ENCODE results near the gene CPPED1.
A peak's percentile ranks its signal among the peaks of the same experiment; 100 is the strongest.

Gene CPPED1

DNA sequence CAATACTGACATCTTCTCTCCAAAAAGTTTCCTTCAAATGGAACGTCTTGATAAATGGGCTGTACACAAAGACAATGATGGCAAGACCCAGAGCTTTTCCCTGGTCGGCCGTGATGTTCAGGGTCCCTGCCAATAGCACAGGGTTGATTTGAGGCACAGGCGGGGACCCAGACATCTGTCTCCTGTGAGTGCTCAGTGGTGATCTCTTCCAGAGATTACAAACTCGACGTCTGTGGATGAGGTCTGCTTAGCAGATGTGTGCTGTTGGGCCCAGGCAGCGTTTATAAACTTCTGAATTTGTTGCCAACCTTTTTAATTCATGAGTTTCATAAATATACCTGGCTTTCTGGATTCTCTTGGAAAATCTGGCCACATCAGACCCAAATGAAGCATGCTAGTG, 14.9 kb downstream of the CPPED1 start:
- Histone ChIP-seq H3K36me3 (ENCODE audit: control insufficient read depth in 1 of 2, insufficient read depth in 2 of 2, low read depth in 1 of 2, low read length in 2 of 2) (peaks cover 7% of the 10 kb centered on the region in 2 experiments), H3K79me1 (replicated peaks; ENCODE audit: low read length, poor library complexity, severe bottlenecking) (peaks cover 31% of the 10 kb centered on the region), H3K4ac (ENCODE audit: low read depth in 1 of 2, low read length in 2 of 2) (no peak overlapping the region), H2AFZ (ENCODE audit: low read depth, low read length) (no peak overlapping the region), H2AK5ac (ENCODE audit: low read length, severe bottlenecking) (no peak overlapping the region), H4K91ac (ENCODE audit: low read length) (no peak overlapping the region), H3K4me2 (ENCODE audit: low read length, poor library complexity, severe bottlenecking) (no peak overlapping the region), H3K9me3 (ENCODE audit: control insufficient read depth, low read length) (peaks cover 37% of the 10 kb centered on the region), H2BK120ac (ENCODE audit: low read depth, low read length) (no peak overlapping the region), H3K9ac (ENCODE audit: low read length) (no peak overlapping the region), H3K18ac (ENCODE audit: low read depth in 1 of 2, low read length in 2 of 2) (no peak overlapping the region), H4K8ac (ENCODE audit: low read length) (no peak overlapping the region), H3K14ac (ENCODE audit: low read length in 2 of 2) (no peak overlapping the region), H2BK15ac (ENCODE audit: low read depth, poor library complexity, severe bottlenecking) (no peak overlapping the region), H3K27ac (ENCODE audit: low read length, poor library complexity, severe bottlenecking) (no peak overlapping the region), H3K4me1 (ENCODE audit: control insufficient read depth, insufficient read depth, low read depth, low read length) (no peaks in the 10 kb centered on the region), H2BK12ac (ENCODE audit: low read length in 2 of 2) (no peak overlapping the region), H3K4me3 (ENCODE audit: insufficient read depth in 1 of 2, low read depth in 1 of 2, low read length in 2 of 2) (no peak overlapping the region), H3K27me3 (ENCODE audit: control insufficient read depth in 1 of 2, insufficient read depth in 1 of 2, low read length in 2 of 2) (no peaks in the 10 kb centered on the region), H2BK5ac (ENCODE audit: low read depth, low read length, poor library complexity, severe bottlenecking) (no peak overlapping the region), H3K23ac (ENCODE audit: low read length in 2 of 2) (no peak overlapping the region)
- DNase-seq, result no peak
- 82% methylated on average over 6 of the region's 7 CpGs for WGBS

DNA sequence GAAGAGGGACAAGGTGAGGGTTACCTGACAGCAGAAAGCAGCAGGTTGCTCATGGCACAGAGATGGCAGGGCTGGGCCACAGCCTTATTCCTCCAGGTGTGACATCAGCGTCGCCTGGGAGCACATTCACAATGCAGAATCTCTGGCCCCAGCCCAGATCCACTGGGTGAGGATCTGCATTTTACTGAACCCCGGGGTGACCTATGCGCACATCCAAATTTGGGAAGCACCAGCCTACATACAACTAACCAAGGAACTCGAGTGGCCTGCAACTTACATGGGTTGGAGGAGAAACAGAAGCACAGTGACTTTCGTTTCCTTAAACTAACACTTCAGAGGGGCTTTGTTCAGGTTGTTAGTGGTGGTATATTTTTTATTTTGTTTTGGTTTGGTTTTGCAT, 17.6 kb downstream of the CPPED1 start:
- no peak overlapping the region for H3K27ac ChIP-seq (ENCODE audit: low read length, poor library complexity, severe bottlenecking)
- no peak overlapping the region for H3K18ac ChIP-seq (ENCODE audit: low read depth in 1 of 2, low read length in 2 of 2)
- H3K27me3 ChIP-seq (ENCODE audit: control insufficient read depth in 1 of 2, insufficient read depth in 1 of 2, low read length in 2 of 2), result no peaks in the 10 kb centered on the region
- peaks cover 40% of the 10 kb centered on the region for H3K9me3 ChIP-seq (ENCODE audit: control insufficient read depth, low read length)
- no peak for DNase-seq
- H2BK5ac ChIP-seq (ENCODE audit: low read depth, low read length, poor library complexity, severe bottlenecking), result no peak overlapping the region
- no peaks in the 10 kb centered on the region for H3K4me1 ChIP-seq (ENCODE audit: control insufficient read depth, insufficient read depth, low read depth, low read length)
- H3K79me1 ChIP-seq (replicated peaks; ENCODE audit: low read length, poor library complexity, severe bottlenecking), result peaks cover 22% of the 10 kb centered on the region
- H2BK120ac ChIP-seq (ENCODE audit: low read depth, low read length), result no peak overlapping the region
- H3K4ac ChIP-seq (ENCODE audit: low read depth in 1 of 2, low read length in 2 of 2), result no peak overlapping the region
- no peak overlapping the region for H3K9ac ChIP-seq (ENCODE audit: low read length)
- no peak overlapping the region for H3K14ac ChIP-seq (ENCODE audit: low read length in 2 of 2)
- peaks cover 1 to 8% of the 10 kb centered on the region in 2 experiments for H3K36me3 ChIP-seq (ENCODE audit: control insufficient read depth in 1 of 2, insufficient read depth in 2 of 2, low read depth in 1 of 2, low read length in 2 of 2)
- H4K8ac ChIP-seq (ENCODE audit: low read length), result no peak overlapping the region
- H3K4me2 ChIP-seq (ENCODE audit: low read length, poor library complexity, severe bottlenecking), result no peak overlapping the region
- no peak overlapping the region for H3K4me3 ChIP-seq (ENCODE audit: insufficient read depth in 1 of 2, low read depth in 1 of 2, low read length in 2 of 2)
- H2AK5ac ChIP-seq (ENCODE audit: low read length, severe bottlenecking), result no peak overlapping the region
- H4K91ac ChIP-seq (ENCODE audit: low read length), result no peak overlapping the region
- H2BK12ac ChIP-seq (ENCODE audit: low read length in 2 of 2), result no peak overlapping the region
- WGBS, result 94% methylated on average over 4 of the region's 6 CpGs
- H2BK15ac ChIP-seq (ENCODE audit: low read depth, poor library complexity, severe bottlenecking), result no peak overlapping the region
- no peak overlapping the region for H3K23ac ChIP-seq (ENCODE audit: low read length in 2 of 2)
- H2AFZ ChIP-seq (ENCODE audit: low read depth, low read length), result no peak overlapping the region

DNA sequence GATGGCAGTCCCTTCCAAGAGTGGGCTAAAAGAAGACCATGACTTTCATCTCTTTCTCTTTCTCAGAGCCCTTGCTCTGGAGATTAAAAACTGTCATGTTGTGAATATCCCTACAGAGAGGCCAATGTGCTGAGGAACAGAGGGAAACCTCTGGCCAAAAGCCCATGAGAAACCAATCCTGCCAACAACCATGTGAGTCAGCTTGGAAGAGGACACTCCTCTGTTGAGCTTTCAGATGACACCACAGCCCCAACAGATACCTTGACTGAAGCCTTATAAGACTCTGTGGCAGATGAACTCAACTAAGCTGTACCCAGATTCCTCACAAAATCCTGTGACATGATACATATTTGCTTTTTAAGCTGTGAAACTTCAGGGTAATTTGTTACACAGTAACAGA, 19.6 kb downstream of the CPPED1 start:
- H4K91ac ChIP-seq (ENCODE audit: low read length), result no peak overlapping the region
- H3K9me3 ChIP-seq (ENCODE audit: control insufficient read depth, low read length), result peaks cover 40% of the 10 kb centered on the region
- H2BK5ac ChIP-seq (ENCODE audit: low read depth, low read length, poor library complexity, severe bottlenecking), result no peak overlapping the region
- peaks cover 20% of the 10 kb centered on the region for H3K79me1 ChIP-seq (replicated peaks; ENCODE audit: low read length, poor library complexity, severe bottlenecking)
- H3K14ac ChIP-seq (ENCODE audit: low read length in 2 of 2), result no peak overlapping the region
- H3K4ac ChIP-seq (ENCODE audit: low read depth in 1 of 2, low read length in 2 of 2), result no peak overlapping the region
- no peak overlapping the region for H3K23ac ChIP-seq (ENCODE audit: low read length in 2 of 2)
- no peak overlapping the region for H3K9ac ChIP-seq (ENCODE audit: low read length)
- no peak overlapping the region for H2AFZ ChIP-seq (ENCODE audit: low read depth, low read length)
- H2BK120ac ChIP-seq (ENCODE audit: low read depth, low read length), result no peak overlapping the region
- H3K4me2 ChIP-seq (ENCODE audit: low read length, poor library complexity, severe bottlenecking), result no peak overlapping the region
- no peaks in the 10 kb centered on the region for H3K4me1 ChIP-seq (ENCODE audit: control insufficient read depth, insufficient read depth, low read depth, low read length)
- H2AK5ac ChIP-seq (ENCODE audit: low read length, severe bottlenecking), result no peak overlapping the region
- peak overlapping the region in 1 of 2 experiments; percentile 21 for H3K4me3 ChIP-seq (ENCODE audit: insufficient read depth in 1 of 2, low read depth in 1 of 2, low read length in 2 of 2)
- no peak overlapping the region for H2BK12ac ChIP-seq (ENCODE audit: low read length in 2 of 2)
- no peaks in the 10 kb centered on the region for H3K27me3 ChIP-seq (ENCODE audit: control insufficient read depth in 1 of 2, insufficient read depth in 1 of 2, low read length in 2 of 2)
- H3K18ac ChIP-seq (ENCODE audit: low read depth in 1 of 2, low read length in 2 of 2), result no peak overlapping the region
- H3K27ac ChIP-seq (ENCODE audit: low read length, poor library complexity, severe bottlenecking), result no peak overlapping the region
- H2BK15ac ChIP-seq (ENCODE audit: low read depth, poor library complexity, severe bottlenecking), result no peak overlapping the region
- no peak overlapping the region for H4K8ac ChIP-seq (ENCODE audit: low read length)
- DNase-seq, result no peak
- H3K36me3 ChIP-seq (ENCODE audit: control insufficient read depth in 1 of 2, insufficient read depth in 2 of 2, low read depth in 1 of 2, low read length in 2 of 2), result peaks cover 12 to 24% of the 10 kb centered on the region in 2 experiments

DNA sequence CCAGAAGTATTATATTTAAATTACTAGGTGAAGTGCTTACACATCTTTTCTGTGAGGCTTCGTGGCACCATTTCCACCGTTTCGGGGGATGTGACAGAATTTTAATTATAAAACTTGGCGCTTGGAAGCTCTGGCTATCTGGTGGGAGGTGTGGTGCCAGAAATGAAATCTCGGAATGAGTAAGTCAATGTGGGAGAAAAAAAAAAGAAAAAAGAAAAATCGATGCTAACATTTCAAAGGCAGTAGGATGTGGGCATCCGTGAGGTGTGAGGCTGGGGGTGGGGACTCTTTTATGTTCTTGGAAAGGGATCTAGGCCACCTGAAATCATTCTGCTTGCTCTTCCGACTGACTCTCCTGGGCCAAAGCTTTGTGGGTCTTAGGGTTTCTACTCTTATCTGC, 21.9 kb downstream of the CPPED1 start:
- H3K23ac ChIP-seq (ENCODE audit: low read length in 2 of 2), result no peak overlapping the region
- no peak for DNase-seq
- no peak overlapping the region for H3K4me2 ChIP-seq (ENCODE audit: low read length, poor library complexity, severe bottlenecking)
- no peak overlapping the region for H4K8ac ChIP-seq (ENCODE audit: low read length)
- H3K4ac ChIP-seq (ENCODE audit: low read depth in 1 of 2, low read length in 2 of 2), result no peak overlapping the region
- peaks cover 12 to 27% of the 10 kb centered on the region in 2 experiments for H3K36me3 ChIP-seq (ENCODE audit: control insufficient read depth in 1 of 2, insufficient read depth in 2 of 2, low read depth in 1 of 2, low read length in 2 of 2)
- no peaks in the 10 kb centered on the region for H3K27me3 ChIP-seq (ENCODE audit: control insufficient read depth in 1 of 2, insufficient read depth in 1 of 2, low read length in 2 of 2)
- H3K4me1 ChIP-seq (ENCODE audit: control insufficient read depth, insufficient read depth, low read depth, low read length), result no peaks in the 10 kb centered on the region
- H3K9ac ChIP-seq (ENCODE audit: low read length), result no peak overlapping the region
- no peak overlapping the region for H2BK15ac ChIP-seq (ENCODE audit: low read depth, poor library complexity, severe bottlenecking)
- no peak overlapping the region for H3K4me3 ChIP-seq (ENCODE audit: insufficient read depth in 1 of 2, low read depth in 1 of 2, low read length in 2 of 2)
- no peak overlapping the region for H3K27ac ChIP-seq (ENCODE audit: low read length, poor library complexity, severe bottlenecking)
- no peak overlapping the region for H2BK5ac ChIP-seq (ENCODE audit: low read depth, low read length, poor library complexity, severe bottlenecking)
- 96% methylated on average over 8 of the region's 8 CpGs for WGBS
- no peak overlapping the region for H3K18ac ChIP-seq (ENCODE audit: low read depth in 1 of 2, low read length in 2 of 2)
- H2BK12ac ChIP-seq (ENCODE audit: low read length in 2 of 2), result no peak overlapping the region
- no peak overlapping the region for H3K14ac ChIP-seq (ENCODE audit: low read length in 2 of 2)
- H3K79me1 ChIP-seq (replicated peaks; ENCODE audit: low read length, poor library complexity, severe bottlenecking), result peaks cover 13% of the 10 kb centered on the region
- H2AK5ac ChIP-seq (ENCODE audit: low read length, severe bottlenecking), result no peak overlapping the region
- H3K9me3 ChIP-seq (ENCODE audit: control insufficient read depth, low read length), result peaks cover 25% of the 10 kb centered on the region
- no peak overlapping the region for H2AFZ ChIP-seq (ENCODE audit: low read depth, low read length)
- H2BK120ac ChIP-seq (ENCODE audit: low read depth, low read length), result no peak overlapping the region
- H4K91ac ChIP-seq (ENCODE audit: low read length), result no peak overlapping the region

Measured in mesenchymal stem cell (in vitro differentiated cells and primary cell).